ENCODE measurements around the gene FBXO2. TPM values are rescaled to one million over a fixed set of nuclear protein-coding genes. Genes with fewer than 3 reads are reported as not detected.

Gene FBXO2
- total and polyA plus RNA-seq, 9 of the 15 experiments (the other 6 are each of a cell fraction or from before 2014, with no cell fraction given) = 0.04 to 1.9 (median 0.27) TPM

DNA sequence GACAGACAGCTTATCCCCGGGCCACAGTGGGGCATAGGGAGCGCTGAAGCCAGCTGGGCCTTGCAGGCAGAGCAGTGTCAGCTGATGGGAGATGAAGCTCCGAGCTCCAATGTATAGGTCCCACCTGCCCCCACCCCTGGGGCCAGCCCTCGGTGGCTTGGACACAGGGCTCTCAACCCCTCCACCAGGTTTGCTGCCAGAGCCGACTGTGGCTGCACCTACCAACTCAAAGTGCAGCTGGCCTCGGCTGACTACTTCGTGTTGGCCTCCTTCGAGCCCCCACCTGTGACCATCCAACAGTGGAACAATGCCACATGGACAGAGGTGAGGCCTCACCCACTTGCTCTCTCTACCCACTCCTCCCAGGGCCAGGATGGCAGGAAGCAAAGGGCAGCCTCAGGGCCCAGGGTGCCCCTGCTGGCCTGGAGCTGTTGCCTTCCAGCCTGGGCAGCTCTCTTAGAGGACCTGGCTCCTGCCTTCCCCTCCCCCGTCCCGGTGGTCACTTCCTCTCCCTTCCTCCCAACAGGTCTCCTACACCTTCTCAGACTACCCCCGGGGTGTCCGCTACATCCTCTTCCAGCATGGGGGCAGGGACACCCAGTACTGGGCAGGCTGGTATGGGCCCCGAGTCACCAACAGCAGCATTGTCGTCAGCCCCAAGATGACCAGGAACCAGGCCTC is 19.0 kb upstream of the FBXO2 start (continued):
- TF ChIP-seq CREB1 (IDR thresholded peaks at IDR 0.05) (no peak), CREB1 (CRISPR knock-in tag; IDR thresholded peaks at IDR 0.05) (0 out of 2 replicates have a peak, but pooled peaks have one; percentile 5), MAFK (IDR thresholded peaks at IDR 0.05; ENCODE audit: low read length) (no peak), CHAMP1 (IDR thresholded peaks at IDR 0.05) (no peak), POLR2G (IDR thresholded peaks at IDR 0.05; ENCODE audit: low read depth, low read length) (peak; percentile 55), TFAP4 (CRISPR knock-in tag; IDR thresholded peaks at IDR 0.05; ENCODE audit: borderline replicate concordance) (peak; percentile 32; the same call in 1 of the 2 replicates), OTX1 (CRISPR knock-in tag; IDR thresholded peaks at IDR 0.05) (0 out of 2 replicates have a peak, but pooled peaks have one; percentile 4), NFIC (IDR thresholded peaks at IDR 0.05) (0 out of 2 replicates have a peak, but pooled peaks have one; percentile 6), SIRT6 (IDR thresholded peaks at IDR 0.05; ENCODE audit: low read depth, low read length) (no peak)

Data from K562 (cell line).